DOHH2 (cell line): ENCODE measurements around the gene LRRC73.

Experiments used
- CTCF ChIP-seq: fragments of 200-600 bp; sonication (generic); IDR thresholded peaks from one replicate; pipeline ENCODE4 v1.5.1; 2014; ENCODE audit warnings: antibody characterized with exemption, mild to moderate bottlenecking, low read depth, low read length; ENCODE audit not compliant: poor library complexity, severe bottlenecking
- EZH2phosphoT487 ChIP-seq: fragments of 200-600 bp; sonication (generic); IDR thresholded peaks from 2 replicates; pipeline ENCODE4 v1.6.1; 2017; ENCODE audit warnings: borderline replicate concordance, mild to moderate bottlenecking, antibody characterized with exemption, low read length, moderate library complexity, mixed read lengths

- TF ChIP-seq CTCF: no peak
- no peak for TF ChIP-seq EZH2phosphoT487
Observed at GRCh38 chr6:43493833-43494232, 16.3 kb downstream of the LRRC73 start.
